SU-DHL-6 (cell line): ENCODE measurements around the gene HSPA4.

Experiments
- H2AFZ ChIP-seq: fragments of 200-600 bp; sonication (generic); 2 replicates; pipeline ENCODE4 v1.6.1; 2014; ENCODE audit warnings: low read depth, mild to moderate bottlenecking, moderate library complexity, mixed read lengths, antibody characterized with exemption, low read length; ENCODE audit not compliant: severe bottlenecking
- H3F3A ChIP-seq: fragments of 200-600 bp; shearing (Covaris generic); 2 replicates; pipeline ENCODE4 v1.6.0; 2016; ENCODE audit warnings: antibody characterized with exemption, mild to moderate bottlenecking; ENCODE audit not compliant: insufficient read depth
- H3K27ac ChIP-seq: fragments of 200-600 bp; sonication (generic); 2 replicates; pipeline ENCODE4 v1.5.1; 2016; ENCODE audit warnings: low read depth, mild to moderate bottlenecking, low read length, moderate library complexity, mixed read lengths
- H3K27me3 ChIP-seq: fragments of 200-600 bp; sonication (generic), shearing (Covaris generic); 2 replicates; pipeline ENCODE4 v1.6.0; 2014; ENCODE audit warnings: mild to moderate bottlenecking, low read length
- H3K36me3 ChIP-seq: fragments of 200-600 bp; sonication (generic); 2 replicates; pipeline ENCODE4 v1.6.1; 2014; ENCODE audit warnings: mild to moderate bottlenecking, low read length, mixed read lengths
- H3K4me2 ChIP-seq: fragments of 300-600, 200-600 bp; shearing (Covaris generic), sonication (generic); 2 replicates; pipeline ENCODE4 v1.6.0; 2014; ENCODE audit warnings: low read length, low read depth, mild to moderate bottlenecking; ENCODE audit not compliant: poor library complexity, severe bottlenecking
- H3K4me3 ChIP-seq: fragments of 200-600 bp; sonication (generic); 2 replicates; pipeline ENCODE4 v1.5.1; 2014; ENCODE audit warnings: antibody characterized with exemption, low read length, mild to moderate bottlenecking, mixed read lengths; ENCODE audit not compliant: insufficient read depth, poor library complexity, severe bottlenecking
- H3K79me2 ChIP-seq: fragments of 200-600 bp; sonication (generic); 2 replicates; pipeline ENCODE4 v1.6.1; 2014; ENCODE audit warnings: mild to moderate bottlenecking, low read length, moderate library complexity; ENCODE audit not compliant: insufficient read depth
- H3K9ac ChIP-seq: fragments of 200-600 bp; sonication (generic); 2 replicates; pipeline ENCODE4 v1.7.0; 2014; ENCODE audit warnings: mild to moderate bottlenecking, low read length
- H3K9me2 ChIP-seq: fragments of 200-600 bp; sonication (generic); replicated peaks from 2 replicates; pipeline ENCODE4 v1.6.1; 2014; ENCODE audit warnings: low read length; ENCODE audit not compliant: insufficient read depth
- H3K9me3 ChIP-seq: fragments of 200-600 bp; sonication (generic); 2 replicates; pipeline ENCODE4 v1.6.1; 2014; ENCODE audit warnings: low read length, mixed read lengths; ENCODE audit not compliant: insufficient read depth
- H4K20me1 ChIP-seq: fragments of 200-600 bp; sonication (generic); 2 replicates; pipeline ENCODE4 v1.6.1; 2014; ENCODE audit warnings: low read depth, mild to moderate bottlenecking, antibody characterized with exemption, low read length, moderate library complexity, mixed read lengths
- EZH2phosphoT487 ChIP-seq: fragments of 200-600 bp; sonication (generic), shearing (Covaris generic); conservative IDR thresholded peaks from 2 replicates; pipeline ENCODE4 v1.6.1; 2018; ENCODE audit warnings: mild to moderate bottlenecking, antibody characterized with exemption, low read length, moderate library complexity, mixed read lengths
- TF ChIP-seq, protein P1 (sequence below): fragments of 200-600 bp; sonication (generic); IDR thresholded peaks from one replicate; pipeline ENCODE4 v1.5.1; 2017; ENCODE audit warnings: antibody characterized with exemption, mild to moderate bottlenecking, low read length, moderate library complexity; ENCODE audit not compliant: insufficient read depth, poor library complexity, severe bottlenecking

HSPA4 gene

DNA sequence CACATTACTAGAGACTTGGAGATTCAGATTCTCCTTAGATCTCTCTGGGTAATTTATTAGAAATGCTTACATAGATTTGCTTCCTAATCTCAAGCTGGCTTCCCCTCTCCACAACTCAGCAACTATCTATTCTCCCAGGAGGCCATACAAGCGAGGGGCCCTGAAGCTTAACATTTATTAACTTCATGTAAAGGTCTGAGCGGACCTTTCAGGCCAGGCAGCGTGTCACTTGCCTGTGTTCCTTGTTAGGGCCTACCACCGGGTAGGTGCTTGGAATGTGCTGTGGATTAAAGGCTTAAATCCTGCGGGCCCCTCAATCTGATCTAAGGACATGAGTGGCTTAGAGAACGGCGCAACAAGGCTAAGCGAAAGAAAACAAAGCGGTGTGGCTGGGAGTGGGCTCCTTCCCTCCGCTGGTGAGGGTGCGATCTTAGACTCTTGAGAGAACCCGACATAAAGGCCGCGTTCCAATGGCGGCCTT is 712 bp upstream of the HSPA4 start:
- Histone ChIP-seq H2AFZ (peak overlapping the region; percentile 15), H3K27ac (peak overlapping the region; percentile 94)

DNA sequence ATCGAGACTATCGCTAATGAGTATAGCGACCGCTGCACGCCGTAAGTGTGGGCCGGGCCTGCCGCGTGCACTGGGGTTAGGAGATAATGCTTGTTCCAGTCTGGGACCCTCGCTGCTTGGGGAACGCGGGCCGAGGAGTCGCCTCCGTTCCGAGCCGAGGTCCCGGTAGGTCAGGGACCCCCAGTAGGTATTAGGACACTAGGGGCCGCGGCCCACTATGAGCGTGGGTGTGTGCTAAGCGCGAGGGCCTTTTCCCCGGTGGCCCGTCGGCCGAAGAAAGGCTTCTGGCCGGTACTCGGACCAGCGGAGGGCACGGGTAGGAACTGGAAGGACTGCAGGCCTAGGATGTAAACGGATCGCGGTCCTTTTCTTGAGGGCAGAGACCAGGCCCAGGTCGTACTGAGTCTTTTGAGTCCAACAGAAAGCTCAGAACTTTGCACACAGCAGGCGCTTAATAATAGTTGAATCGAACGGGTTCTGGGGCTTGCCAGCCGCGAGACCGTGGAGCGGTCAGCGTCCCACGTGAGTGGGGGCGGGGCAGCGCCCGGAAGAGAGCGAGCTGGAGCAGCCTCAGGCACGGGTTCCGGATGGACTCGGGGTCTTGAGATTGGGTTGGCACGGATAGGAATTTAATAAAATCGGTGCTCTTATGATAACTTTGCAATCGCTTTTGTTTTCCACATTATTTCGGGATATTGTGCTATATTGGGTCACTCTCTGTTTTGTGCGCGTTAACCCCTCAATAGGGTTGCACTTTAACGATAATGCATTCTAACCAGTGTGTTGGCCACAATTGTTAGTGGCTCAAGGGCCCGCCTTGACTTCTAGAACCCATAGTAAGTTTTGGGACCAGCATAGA is 733 bp downstream of the HSPA4 start:
- Histone ChIP-seq H3K4me3 (peak overlapping the region; percentile 98), H3K27ac (peak overlapping the region; percentile 94), H3F3A (peaks cover 11% of the 10 kb centered on the region), H3K9me3 (no peaks in the 10 kb centered on the region), H3K9ac (peak overlapping the region; percentile 95), H2AFZ (peak overlapping the region; percentile 79), H3K9me2 (no peaks in the 10 kb centered on the region), H3K36me3 (no peaks in the 10 kb centered on the region), H3K4me2 (peak overlapping the region; percentile 95), H3K79me2 (peaks cover 66% of the 10 kb centered on the region), H4K20me1 (peaks cover 23% of the 10 kb centered on the region; the same call in 1 of the 2 replicates), H3K27me3 (no peaks in the 10 kb centered on the region)
- TF ChIP-seq, protein P1, sequence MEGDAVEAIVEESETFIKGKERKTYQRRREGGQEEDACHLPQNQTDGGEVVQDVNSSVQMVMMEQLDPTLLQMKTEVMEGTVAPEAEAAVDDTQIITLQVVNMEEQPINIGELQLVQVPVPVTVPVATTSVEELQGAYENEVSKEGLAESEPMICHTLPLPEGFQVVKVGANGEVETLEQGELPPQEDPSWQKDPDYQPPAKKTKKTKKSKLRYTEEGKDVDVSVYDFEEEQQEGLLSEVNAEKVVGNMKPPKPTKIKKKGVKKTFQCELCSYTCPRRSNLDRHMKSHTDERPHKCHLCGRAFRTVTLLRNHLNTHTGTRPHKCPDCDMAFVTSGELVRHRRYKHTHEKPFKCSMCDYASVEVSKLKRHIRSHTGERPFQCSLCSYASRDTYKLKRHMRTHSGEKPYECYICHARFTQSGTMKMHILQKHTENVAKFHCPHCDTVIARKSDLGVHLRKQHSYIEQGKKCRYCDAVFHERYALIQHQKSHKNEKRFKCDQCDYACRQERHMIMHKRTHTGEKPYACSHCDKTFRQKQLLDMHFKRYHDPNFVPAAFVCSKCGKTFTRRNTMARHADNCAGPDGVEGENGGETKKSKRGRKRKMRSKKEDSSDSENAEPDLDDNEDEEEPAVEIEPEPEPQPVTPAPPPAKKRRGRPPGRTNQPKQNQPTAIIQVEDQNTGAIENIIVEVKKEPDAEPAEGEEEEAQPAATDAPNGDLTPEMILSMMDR = no peak
- no peak for TF ChIP-seq EZH2phosphoT487

More for the DNA sequence above, 712 bp upstream of the HSPA4 start:
- Histone ChIP-seq H3K9me3 (no peaks in the 10 kb centered on the region), H3K9ac (peak overlapping the region; percentile 95), H3K4me3 (peak overlapping the region; percentile 98), H3K9me2 (no peaks in the 10 kb centered on the region), H3K79me2 (peaks cover 52% of the 10 kb centered on the region), H3K36me3 (no peaks in the 10 kb centered on the region), H3K27me3 (no peaks in the 10 kb centered on the region), H4K20me1 (peaks cover 11% of the 10 kb centered on the region; the same call in 1 of the 2 replicates), H3F3A (peaks cover 11% of the 10 kb centered on the region), H3K4me2 (peak overlapping the region; percentile 95)
- TF ChIP-seq EZH2phosphoT487 = no peak
- TF ChIP-seq, protein P1 = no peak

DNA sequence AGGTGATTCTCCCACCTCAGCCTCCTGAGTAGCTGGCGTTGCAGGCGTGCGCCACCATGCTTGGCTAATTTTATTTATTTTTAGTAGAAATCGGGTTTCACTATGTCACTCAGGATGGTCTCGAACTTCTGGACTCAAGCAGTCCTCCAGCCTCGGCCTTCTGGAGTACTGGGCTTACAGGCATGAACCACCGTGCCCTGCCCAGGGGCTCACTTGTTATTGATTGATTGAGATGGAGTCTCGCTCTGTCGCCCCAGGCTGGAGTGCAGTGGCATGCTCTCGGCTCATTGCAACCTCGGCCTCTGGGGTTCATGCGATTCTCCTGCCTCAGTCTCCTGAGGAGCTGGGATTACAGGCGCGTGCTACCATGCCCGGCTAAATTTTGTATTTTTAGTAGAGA is 1.6 kb downstream of the HSPA4 start:
- no peaks in the 10 kb centered on the region for H3K27me3 ChIP-seq
- H3K79me2 ChIP-seq = peaks cover 75% of the 10 kb centered on the region
- H3F3A ChIP-seq = peaks cover 11% of the 10 kb centered on the region
- peak overlapping the region; percentile 95 for H3K4me2 ChIP-seq
- H3K4me3 ChIP-seq = peak overlapping the region; percentile 98
- H2AFZ ChIP-seq = no peak overlapping the region
- no peaks in the 10 kb centered on the region for H3K9me2 ChIP-seq
- H3K36me3 ChIP-seq = no peaks in the 10 kb centered on the region
- peak overlapping the region; percentile 95 for H3K9ac ChIP-seq
- TF ChIP-seq EZH2phosphoT487 = no peak
- TF ChIP-seq, protein P1 = no peak
- peaks cover 28% of the 10 kb centered on the region; the same call in 1 of the 2 replicates for H4K20me1 ChIP-seq
- H3K9me3 ChIP-seq = no peaks in the 10 kb centered on the region
- H3K27ac ChIP-seq = no peak overlapping the region
